ENCODE data around the gene PLCB2.

The PLCB2 gene, protein sequence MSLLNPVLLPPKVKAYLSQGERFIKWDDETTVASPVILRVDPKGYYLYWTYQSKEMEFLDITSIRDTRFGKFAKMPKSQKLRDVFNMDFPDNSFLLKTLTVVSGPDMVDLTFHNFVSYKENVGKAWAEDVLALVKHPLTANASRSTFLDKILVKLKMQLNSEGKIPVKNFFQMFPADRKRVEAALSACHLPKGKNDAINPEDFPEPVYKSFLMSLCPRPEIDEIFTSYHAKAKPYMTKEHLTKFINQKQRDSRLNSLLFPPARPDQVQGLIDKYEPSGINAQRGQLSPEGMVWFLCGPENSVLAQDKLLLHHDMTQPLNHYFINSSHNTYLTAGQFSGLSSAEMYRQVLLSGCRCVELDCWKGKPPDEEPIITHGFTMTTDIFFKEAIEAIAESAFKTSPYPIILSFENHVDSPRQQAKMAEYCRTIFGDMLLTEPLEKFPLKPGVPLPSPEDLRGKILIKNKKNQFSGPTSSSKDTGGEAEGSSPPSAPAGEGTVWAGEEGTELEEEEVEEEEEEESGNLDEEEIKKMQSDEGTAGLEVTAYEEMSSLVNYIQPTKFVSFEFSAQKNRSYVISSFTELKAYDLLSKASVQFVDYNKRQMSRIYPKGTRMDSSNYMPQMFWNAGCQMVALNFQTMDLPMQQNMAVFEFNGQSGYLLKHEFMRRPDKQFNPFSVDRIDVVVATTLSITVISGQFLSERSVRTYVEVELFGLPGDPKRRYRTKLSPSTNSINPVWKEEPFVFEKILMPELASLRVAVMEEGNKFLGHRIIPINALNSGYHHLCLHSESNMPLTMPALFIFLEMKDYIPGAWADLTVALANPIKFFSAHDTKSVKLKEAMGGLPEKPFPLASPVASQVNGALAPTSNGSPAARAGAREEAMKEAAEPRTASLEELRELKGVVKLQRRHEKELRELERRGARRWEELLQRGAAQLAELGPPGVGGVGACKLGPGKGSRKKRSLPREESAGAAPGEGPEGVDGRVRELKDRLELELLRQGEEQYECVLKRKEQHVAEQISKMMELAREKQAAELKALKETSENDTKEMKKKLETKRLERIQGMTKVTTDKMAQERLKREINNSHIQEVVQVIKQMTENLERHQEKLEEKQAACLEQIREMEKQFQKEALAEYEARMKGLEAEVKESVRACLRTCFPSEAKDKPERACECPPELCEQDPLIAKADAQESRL

DNA sequence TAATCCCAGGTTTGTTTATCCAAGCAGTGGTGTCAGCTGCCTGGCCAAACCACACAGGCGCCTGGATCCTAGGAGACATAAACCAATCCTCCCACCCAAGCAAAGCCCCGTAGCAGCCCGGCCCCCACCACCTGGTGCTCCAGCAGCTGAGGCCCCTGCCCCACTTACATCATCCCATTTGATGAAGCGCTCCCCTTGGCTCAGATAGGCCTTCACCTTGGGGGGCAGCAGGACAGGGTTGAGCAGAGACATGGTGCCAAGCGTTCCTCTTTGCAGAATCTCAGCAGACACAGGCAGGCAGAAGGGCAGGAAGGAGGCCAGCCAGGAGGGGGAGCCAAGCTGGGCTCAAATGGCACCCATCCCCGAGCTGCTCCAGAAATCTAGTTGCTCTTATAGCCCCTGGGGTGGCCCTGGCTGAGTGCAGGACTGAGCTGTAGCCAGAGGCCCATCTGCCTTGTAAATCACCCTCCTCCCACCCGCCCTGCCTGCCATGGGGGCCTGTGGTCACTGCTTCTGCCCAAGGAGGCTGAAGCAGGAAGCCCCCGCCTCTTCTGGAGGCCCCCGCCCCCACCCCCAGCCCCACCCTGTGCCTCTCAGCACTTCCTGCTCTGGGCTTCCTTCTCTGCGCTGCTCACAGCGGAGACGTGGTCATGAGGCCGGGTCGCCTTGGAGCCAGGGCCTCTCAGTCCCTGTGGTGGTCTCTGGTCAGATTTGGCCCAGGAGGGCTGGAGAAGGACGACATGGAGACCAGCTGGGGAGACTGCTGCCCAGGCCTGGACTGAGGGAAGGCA lies at the start of gene PLCB2:
TSS of gene PLCB2 (minus strand) at position 515 of the 791 bp plus-strand sequence. CDS start at position 252, 263 bp downstream.
- TF ChIP-seq, protein P1, sequence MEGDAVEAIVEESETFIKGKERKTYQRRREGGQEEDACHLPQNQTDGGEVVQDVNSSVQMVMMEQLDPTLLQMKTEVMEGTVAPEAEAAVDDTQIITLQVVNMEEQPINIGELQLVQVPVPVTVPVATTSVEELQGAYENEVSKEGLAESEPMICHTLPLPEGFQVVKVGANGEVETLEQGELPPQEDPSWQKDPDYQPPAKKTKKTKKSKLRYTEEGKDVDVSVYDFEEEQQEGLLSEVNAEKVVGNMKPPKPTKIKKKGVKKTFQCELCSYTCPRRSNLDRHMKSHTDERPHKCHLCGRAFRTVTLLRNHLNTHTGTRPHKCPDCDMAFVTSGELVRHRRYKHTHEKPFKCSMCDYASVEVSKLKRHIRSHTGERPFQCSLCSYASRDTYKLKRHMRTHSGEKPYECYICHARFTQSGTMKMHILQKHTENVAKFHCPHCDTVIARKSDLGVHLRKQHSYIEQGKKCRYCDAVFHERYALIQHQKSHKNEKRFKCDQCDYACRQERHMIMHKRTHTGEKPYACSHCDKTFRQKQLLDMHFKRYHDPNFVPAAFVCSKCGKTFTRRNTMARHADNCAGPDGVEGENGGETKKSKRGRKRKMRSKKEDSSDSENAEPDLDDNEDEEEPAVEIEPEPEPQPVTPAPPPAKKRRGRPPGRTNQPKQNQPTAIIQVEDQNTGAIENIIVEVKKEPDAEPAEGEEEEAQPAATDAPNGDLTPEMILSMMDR (IDR thresholded peaks at IDR 0.05; ENCODE audit: insufficient read depth, missing control alignments) = no peak
- FAIRE-seq (no peak), DNase-seq (ENCODE audit: insufficient read length, low spot score) (no peak)

DNA sequence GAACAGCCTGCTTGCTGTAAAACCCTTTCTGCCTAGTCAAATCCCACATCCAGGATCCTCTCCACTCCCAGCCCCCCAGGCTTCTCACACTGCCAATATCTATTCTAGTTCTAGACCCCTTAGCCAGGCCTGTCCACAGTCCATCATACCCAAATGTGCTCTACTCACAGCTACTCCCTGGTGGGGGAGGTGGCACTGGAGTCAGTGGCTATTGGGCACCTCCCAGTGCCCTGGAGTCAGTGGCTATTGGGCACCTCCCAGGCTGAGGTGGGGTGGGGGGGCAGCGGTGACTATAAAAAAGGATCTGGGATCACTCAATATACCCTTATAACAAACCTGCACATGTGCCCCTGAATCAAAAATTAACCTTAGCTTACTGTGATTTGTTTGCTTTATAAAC lies 49.5 kb upstream of the PLCB2 start:
- FAIRE-seq (no peak), DNase-seq (ENCODE audit: insufficient read length, low spot score) (no peak)
- TF ChIP-seq, protein P1 (IDR thresholded peaks at IDR 0.05; ENCODE audit: insufficient read depth, missing control alignments) = no peak

DNA sequence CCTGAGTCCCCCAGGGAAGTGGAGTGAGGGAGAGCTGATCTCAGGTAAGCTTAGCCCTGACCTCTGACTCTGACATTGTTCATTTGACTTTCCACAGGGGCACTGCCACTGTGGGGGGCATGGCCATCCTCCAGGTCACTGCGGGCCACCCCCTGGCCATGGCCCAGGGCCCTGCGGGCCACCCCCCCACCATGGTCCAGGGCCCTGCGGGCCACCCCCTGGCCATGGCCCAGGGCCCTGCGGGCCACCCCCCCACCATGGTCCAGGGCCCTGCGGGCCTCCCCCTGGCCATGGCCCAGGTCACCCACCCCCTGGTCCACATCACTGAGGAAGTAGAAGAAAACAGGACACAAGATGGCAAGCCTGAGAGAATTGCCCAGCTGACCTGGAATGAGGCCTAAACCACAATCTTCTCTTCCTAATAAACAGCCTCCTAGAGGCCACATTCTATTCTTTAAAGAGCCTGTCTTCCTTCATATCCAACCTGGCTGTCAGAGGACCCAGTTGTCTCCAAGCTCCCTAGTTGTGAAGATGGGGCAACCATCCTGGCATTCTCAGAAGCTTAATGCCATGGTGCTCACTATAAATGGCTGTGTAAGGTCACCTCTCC lies 48.3 kb upstream of the PLCB2 start:
- FAIRE-seq (no peak), DNase-seq (ENCODE audit: insufficient read length, low spot score) (no peak)
- TF ChIP-seq, protein P1 (IDR thresholded peaks at IDR 0.05; ENCODE audit: insufficient read depth, missing control alignments) = no peak

DNA sequence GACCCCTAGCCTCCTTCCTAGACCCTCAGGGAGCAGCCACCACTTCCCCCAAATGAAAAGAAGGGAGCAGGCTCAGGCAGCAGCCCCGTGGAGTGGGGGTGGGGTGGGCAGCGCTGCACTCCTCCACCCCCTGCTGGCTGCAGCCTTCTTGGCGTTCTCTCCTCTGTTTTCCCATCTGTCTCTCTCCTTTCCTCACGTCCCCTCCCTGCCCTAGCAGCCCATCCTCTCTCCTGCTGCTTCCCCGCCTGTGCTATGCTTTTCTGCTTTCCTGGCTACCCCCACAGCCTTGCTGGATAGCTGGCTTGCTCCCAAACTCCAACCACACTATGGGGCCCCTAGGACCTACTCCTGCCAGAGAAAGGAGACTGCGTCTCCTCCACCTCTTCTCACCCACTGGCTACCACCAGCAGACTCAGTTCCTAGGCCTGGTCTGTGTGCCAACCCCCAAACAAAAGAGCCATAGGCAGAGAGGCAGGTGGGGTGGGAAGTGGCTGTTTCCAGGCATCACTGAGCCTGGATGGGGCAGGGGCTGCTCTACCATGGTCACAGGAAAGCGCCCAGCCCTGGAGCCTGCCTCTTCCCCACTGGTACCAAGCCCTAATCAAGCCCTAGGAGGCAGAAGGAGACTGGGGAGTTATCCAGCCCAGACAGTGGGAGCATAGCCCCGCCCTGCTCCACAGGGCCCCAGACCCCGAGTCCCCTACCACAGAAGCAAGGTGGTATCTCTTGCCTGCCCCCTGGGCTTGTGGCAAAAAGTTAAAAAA lies 46.9 kb upstream of the PLCB2 start:
- TF ChIP-seq, protein P1 (IDR thresholded peaks at IDR 0.05; ENCODE audit: insufficient read depth, missing control alignments) = peak; percentile 42
- FAIRE-seq (no peak), DNase-seq (ENCODE audit: insufficient read length, low spot score) (peak; percentile 80)

DNA sequence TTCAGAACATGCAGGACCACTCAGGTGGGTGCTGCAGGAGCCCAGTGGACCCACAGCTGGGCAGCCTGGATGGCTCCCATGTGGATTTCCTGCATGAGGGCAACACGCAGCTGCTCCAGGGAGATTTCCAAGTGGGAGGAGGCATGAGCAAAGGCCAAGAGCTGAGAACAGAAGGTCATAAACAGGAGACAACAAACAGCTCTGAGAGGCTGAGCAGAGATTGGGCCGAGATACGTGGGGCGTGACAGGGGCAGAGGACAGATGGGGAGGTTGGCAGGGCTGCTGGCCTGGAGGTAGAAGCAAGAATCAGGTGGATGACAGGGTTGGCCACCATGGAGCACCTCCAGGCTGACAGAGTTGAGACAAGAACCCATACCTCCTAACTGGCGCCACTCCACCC lies 46.0 kb upstream of the PLCB2 start:
- FAIRE-seq = no peak
- TF ChIP-seq, protein P1 (IDR thresholded peaks at IDR 0.05; ENCODE audit: insufficient read depth, missing control alignments) = no peak
- DNase-seq (ENCODE audit: insufficient read length, low spot score) = no peak

Data from D721Med (cell line).